ENCODE measurements around the gene USP24. TPM values are rescaled to one million over a fixed set of nuclear protein-coding genes. Genes with fewer than 3 reads are reported as not detected.
"Not testable (repeated sequence)": the region's sequence is repeated elsewhere in the genome, so short reads cannot be mapped to it uniquely, and the experiment has no call there.

Gene USP24
- total and polyA plus RNA-seq, 12 donors, result 11.3 to 45.1 (median 25.9) TPM

DNA sequence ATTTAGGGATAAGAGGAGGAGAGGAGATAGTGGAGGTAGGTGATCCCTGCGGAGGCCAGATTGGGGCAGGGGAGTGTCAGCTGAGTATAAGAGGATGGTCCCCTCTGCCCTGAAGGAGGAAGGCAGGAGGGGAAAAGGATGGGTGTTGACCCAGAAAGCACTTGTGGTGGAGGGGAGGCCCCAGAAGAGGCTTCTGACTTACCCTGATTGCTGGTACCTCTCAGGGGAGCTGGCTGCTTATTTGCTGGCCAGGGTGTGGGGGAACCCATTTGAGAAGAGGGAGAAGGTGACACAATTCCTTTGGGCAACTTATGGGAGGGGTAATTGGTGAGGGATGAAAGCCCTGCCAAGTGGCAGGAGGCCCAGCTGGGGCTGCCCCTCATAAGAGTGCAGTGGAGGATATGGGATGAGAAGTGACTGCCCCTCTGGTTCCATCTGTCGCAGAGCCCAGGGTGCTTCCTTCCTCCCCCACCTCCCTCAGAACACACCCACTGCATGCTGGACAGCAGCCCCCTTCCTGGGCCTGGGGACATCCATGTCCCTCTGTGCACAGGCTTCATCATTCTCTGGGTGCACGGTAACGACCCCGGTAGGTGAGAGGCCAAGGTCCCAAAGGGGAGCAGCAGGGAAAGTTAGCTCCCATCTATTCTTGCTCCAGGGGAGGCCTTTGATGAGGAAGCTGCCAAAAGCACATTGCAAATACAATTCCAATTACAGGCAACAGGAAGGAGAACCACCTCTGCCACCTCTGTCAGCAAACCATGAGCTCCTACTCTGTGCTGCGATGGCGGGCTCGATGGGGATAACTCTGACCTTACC lies 177.2 kb downstream of the USP24 start:
- peaks cover 55% of the 10 kb centered on the region for H3K27me3 ChIP-seq
- no peaks in the 10 kb centered on the region for H3K36me3 ChIP-seq (replicated peaks in 1 of 2)
- 80 to 93% (median 87%) methylated on average over 5 to 8 of the region's 8 CpGs for WGBS, 4 donors
- intact Hi-C loops (cut with DNase I), result no loop called here
- peaks cover 0 to 5% of the 10 kb centered on the region in 2 donors for H3K4me1 ChIP-seq (replicated peaks in 1 of 2)
- DNase-seq, result no peak
- H3K27ac ChIP-seq, result no peak overlapping the region
- TF ChIP-seq, protein P1, sequence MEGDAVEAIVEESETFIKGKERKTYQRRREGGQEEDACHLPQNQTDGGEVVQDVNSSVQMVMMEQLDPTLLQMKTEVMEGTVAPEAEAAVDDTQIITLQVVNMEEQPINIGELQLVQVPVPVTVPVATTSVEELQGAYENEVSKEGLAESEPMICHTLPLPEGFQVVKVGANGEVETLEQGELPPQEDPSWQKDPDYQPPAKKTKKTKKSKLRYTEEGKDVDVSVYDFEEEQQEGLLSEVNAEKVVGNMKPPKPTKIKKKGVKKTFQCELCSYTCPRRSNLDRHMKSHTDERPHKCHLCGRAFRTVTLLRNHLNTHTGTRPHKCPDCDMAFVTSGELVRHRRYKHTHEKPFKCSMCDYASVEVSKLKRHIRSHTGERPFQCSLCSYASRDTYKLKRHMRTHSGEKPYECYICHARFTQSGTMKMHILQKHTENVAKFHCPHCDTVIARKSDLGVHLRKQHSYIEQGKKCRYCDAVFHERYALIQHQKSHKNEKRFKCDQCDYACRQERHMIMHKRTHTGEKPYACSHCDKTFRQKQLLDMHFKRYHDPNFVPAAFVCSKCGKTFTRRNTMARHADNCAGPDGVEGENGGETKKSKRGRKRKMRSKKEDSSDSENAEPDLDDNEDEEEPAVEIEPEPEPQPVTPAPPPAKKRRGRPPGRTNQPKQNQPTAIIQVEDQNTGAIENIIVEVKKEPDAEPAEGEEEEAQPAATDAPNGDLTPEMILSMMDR (IDR thresholded peaks at IDR 0.05), result no peak
- TF ChIP-seq POLR2A (IDR thresholded peaks at IDR 0.05), result no peak
- H3K4me3 ChIP-seq, result no peak overlapping the region
- H3K9me3 ChIP-seq (replicated peaks in 1 of 3), result no peaks in the 10 kb centered on the region

DNA sequence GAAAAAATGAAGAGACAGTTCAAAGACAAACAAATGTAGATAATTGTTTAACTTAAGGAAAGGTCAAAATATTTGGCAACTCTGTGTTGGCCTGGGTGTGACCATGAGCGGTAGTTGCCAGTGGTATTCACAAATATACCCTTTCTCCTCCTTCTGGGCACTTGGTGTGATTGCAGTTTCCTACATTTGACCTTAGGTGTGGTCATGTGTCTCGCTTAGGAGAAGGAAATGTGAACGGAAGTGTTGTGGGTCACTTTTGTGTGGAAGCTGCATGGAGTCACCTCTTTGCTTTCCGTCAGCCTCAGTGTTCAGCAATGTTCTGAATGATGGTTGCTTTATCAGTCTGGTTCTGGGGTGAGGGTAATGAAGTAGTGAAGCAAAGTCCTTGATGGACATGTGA lies 179.3 kb downstream of the USP24 start:
- intact Hi-C loops (cut with DNase I), result no loop called here
- no peak for TF ChIP-seq POLR2A (IDR thresholded peaks at IDR 0.05)
- TF ChIP-seq, protein P1 (IDR thresholded peaks at IDR 0.05), result peak in 1 of 6 experiments; percentile 8
- WGBS, 4 donors, result 53 to 65% (median 60%) methylated on average over 4 of the region's 4 CpGs
- DNase-seq, result no peak
- H3K4me3 ChIP-seq, result no peak overlapping the region
- no peak overlapping the region for H3K27ac ChIP-seq
- H3K27me3 ChIP-seq, result peaks cover 55% of the 10 kb centered on the region
- no peaks in the 10 kb centered on the region for H3K36me3 ChIP-seq (replicated peaks in 1 of 2)
- no peaks in the 10 kb centered on the region for H3K9me3 ChIP-seq (replicated peaks in 1 of 3)
- peaks cover 0 to 5% of the 10 kb centered on the region in 2 donors for H3K4me1 ChIP-seq (replicated peaks in 1 of 2)

DNA sequence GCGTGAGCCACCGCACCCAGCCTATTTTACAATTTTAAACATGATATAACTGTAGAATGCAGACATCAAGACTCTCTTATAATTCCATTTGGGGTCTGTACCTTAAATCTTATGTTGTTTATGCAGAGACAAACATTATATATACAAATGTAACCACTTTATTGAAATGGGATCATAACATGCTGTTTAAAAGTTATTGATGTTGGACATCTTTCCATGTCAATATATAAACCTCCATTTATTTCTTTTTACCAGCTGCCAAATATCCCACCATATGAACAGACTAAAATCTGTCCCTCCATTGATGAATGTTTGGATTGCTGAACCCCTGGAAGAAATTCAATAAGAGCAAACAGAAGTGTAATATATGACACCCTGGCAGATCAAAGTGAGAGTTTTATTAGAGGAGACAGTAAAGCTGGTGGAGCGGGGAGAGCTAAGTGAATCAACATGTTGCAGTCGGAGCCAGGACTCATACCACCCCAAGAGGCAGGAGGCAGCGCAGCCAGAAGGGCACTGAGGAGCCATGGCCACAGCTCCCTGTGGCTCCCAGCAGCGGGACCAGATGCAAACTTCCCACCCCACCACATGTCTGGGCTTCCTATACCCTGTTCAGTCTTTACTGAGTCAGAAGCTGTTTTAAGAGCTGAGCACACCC lies 180.6 kb downstream of the USP24 start:
- no peak for TF ChIP-seq POLR2A (IDR thresholded peaks at IDR 0.05)
- TF ChIP-seq, protein P1 (IDR thresholded peaks at IDR 0.05), result no peak
- Histone ChIP-seq H3K27me3 (peaks cover 43% of the 10 kb centered on the region), H3K27ac (no peak overlapping the region), H3K4me3 (no peak overlapping the region), H3K9me3 (replicated peaks in 1 of 3) (no peaks in the 10 kb centered on the region), H3K36me3 (replicated peaks in 1 of 2) (no peaks in the 10 kb centered on the region), H3K4me1 (replicated peaks in 1 of 2) (peaks cover 0 to 3% of the 10 kb centered on the region in 2 donors)
- WGBS, 4 donors, result 77 to 87% (median 86%) methylated on average over 6 of the region's 6 CpGs
- intact Hi-C loops (cut with DNase I), result no loop called here
- DNase-seq, result no peak

DNA sequence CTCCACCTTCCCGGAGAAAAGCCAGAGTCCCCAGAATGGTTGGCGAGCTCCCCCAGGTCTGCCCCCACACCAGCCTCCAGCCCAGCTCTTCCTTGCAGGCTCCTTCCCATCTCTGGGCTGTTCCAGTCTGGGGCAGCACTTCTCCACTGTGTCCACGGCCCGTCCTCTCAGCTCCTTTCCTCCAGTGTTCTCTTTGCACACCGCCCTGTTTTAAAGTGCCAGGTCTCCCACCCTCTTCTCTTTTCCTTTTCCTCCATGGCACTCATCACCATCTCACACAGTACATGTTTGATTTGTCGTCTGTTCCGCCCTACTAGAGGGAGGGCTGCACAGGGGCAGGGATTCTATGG lies 181.9 kb downstream of the USP24 start:
- 69 to 85% (median 77%) methylated on average over 7 of the region's 7 CpGs for WGBS, 4 donors

DNA sequence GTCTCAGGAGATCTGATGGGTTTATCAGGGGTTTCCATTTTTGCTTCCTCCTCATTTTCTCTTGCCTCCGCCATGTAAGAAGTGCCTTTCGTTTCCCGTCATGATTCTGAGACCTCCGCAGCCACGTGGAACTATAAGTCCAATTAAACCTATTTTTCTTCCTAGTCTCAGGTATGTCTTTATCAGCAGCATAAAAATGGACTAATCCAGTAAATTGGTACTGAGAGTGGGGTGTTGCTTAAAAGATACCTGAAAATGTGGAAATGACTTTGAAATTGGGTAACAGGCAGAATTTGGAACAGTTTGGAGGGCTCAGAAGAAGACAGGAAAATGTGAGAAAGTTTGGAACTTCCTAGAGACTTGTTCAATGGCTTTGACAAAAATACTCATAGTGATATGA lies 184.1 kb downstream of the USP24 start:
- DNase-seq; intact Hi-C loops (cut with DNase I); H3K4me1 ChIP-seq (replicated peaks in 1 of 2); H3K27ac ChIP-seq; H3K36me3 ChIP-seq (replicated peaks in 1 of 2); H3K9me3 ChIP-seq (replicated peaks in 1 of 3); H3K4me3 ChIP-seq: not testable (repeated sequence)
- H3K27me3 ChIP-seq, result peaks cover 25% of the 10 kb centered on the region
- WGBS, 4 donors, result 96 to 99% (median 97%) methylated on average over 5 of the region's 5 CpGs

More for the DNA sequence above, 181.9 kb downstream of the USP24 start:
- Histone ChIP-seq H3K4me1 (replicated peaks in 1 of 2) (no peaks in the 10 kb centered on the region), H3K9me3 (replicated peaks in 1 of 3) (no peaks in the 10 kb centered on the region), H3K27me3 (peaks cover 29% of the 10 kb centered on the region), H3K4me3 (no peak overlapping the region), H3K36me3 (replicated peaks in 1 of 2) (no peaks in the 10 kb centered on the region), H3K27ac (no peak overlapping the region)
- no peak for DNase-seq
- no peak for TF ChIP-seq POLR2A (IDR thresholded peaks at IDR 0.05)
- TF ChIP-seq, protein P1 (IDR thresholded peaks at IDR 0.05), result no peak
- intact Hi-C loops (cut with DNase I), result no loop called here

DNA sequence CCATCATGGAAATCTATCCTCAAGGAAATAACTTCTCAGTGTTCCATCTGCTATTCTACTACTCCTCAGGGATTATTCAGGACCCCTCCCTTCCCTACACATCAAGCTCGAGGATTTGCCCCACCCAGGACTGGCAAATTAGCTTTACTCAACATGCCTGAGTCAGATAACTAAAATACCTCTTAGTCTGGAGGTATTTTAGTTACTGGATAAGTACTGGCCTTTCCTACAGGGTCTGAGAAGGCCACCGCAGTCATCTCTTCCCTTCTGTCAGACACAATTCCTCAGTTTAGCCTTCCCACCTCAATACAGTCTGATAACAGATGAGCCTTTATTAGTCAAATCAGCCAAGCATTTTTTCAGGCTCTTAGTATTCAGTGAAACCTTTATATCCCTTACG lies 188.5 kb downstream of the USP24 start:
- H3K36me3 ChIP-seq (replicated peaks in 1 of 2); H3K27me3 ChIP-seq; H3K4me1 ChIP-seq (replicated peaks in 1 of 2); intact Hi-C loops (cut with DNase I); DNase-seq; H3K9me3 ChIP-seq (replicated peaks in 1 of 3); H3K27ac ChIP-seq; H3K4me3 ChIP-seq: not testable (repeated sequence)
- WGBS, 4 donors, result 86 to 96% (median 89%) methylated on average over 3 of the region's 3 CpGs

DNA sequence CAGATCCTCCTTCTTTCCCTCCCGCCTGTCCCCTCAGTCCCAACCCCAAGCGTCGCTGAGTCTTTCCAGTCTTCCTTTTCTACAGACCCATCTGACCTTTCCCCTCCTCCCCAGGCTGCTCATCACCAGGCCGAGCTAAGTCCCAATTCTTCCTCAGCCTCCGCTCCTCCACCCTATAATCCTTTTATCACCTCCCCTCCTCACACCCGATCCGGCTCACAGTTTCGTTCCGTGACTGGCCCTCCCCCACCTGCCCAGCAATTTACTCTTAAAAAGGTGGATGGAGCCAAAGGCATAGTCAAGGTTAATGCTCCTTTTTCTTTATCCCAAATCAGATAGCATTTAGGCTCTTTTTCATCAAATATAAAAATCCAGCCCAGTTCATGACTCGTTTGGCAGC lies 191.0 kb downstream of the USP24 start:
- H3K36me3 ChIP-seq (replicated peaks in 1 of 2); H3K27me3 ChIP-seq; H3K4me1 ChIP-seq (replicated peaks in 1 of 2); DNase-seq; H3K27ac ChIP-seq; H3K9me3 ChIP-seq (replicated peaks in 1 of 3); H3K4me3 ChIP-seq; intact Hi-C loops (cut with DNase I): not testable (repeated sequence)
- WGBS, 4 donors, result 78 to 86% (median 81%) methylated on average over 9 to 10 of the region's 10 CpGs
